NB4 (cell line): ENCODE results near the gene KIF1B.

ENCODE experiments used
- DNase-seq: peaks from one replicate; pipeline ENCODE4 v3.0.0; 2010; ENCODE audit warnings: low read depth
- H3K4me3 ChIP-seq: one replicate; pipeline ENCODE4 v1.5.1; 2011; ENCODE audit warnings: mild to moderate bottlenecking, low read depth, low read length, moderate library complexity
- CTCF ChIP-seq: IDR thresholded peaks from one replicate; pipeline ENCODE4 v1.5.1; 2012; ENCODE audit warnings: low read depth, low read length
- MAX ChIP-seq: IDR thresholded peaks from 2 replicates; pipeline ENCODE4 v1.6.1; 2011; ENCODE audit warnings: low read depth, low read length
- MYC ChIP-seq: IDR thresholded peaks from 2 replicates; pipeline ENCODE4 v1.6.1; 2011; ENCODE audit warnings: low read depth, low read length
- POLR2A ChIP-seq: IDR thresholded peaks from 2 replicates; pipeline ENCODE4 v1.6.1; 2011; ENCODE audit warnings: mild to moderate bottlenecking; ENCODE audit not compliant: insufficient read length; ENCODE audit errors: extremely low read depth

KIF1B gene

GRCh38 chr1:10171105-10171767 is 39.1 kb upstream of the KIF1B start:
- H3K4me3 ChIP-seq = no peak overlapping the region
- DNase-seq = no peak
- TF ChIP-seq POLR2A (no peak), MAX (no peak), CTCF (no peak), MYC (no peak)

- no peak overlapping the region for H3K4me3 ChIP-seq
- TF ChIP-seq MAX (no peak), POLR2A (no peak)
- no peak for DNase-seq
Observed at GRCh38 chr1:10171995-10172669, 38.2 kb upstream of the KIF1B start.

- H3K4me3 ChIP-seq = no peak overlapping the region
- TF ChIP-seq POLR2A (no peak), MAX (no peak), MYC (no peak), CTCF (no peak)
- DNase-seq = no peak
Observed at GRCh38 chr1:10173582-10173981, 36.8 kb upstream of the KIF1B start.

GRCh38 chr1:10177876-10178275 is 32.5 kb upstream of the KIF1B start:
- DNase-seq = no peak
- TF ChIP-seq POLR2A (no peak), MAX (no peak), CTCF (no peak), MYC (no peak)
- no peak overlapping the region for H3K4me3 ChIP-seq

- TF ChIP-seq POLR2A (no peak), MYC (no peak), CTCF (no peak), MAX (no peak)
- no peak for DNase-seq
- no peak overlapping the region for H3K4me3 ChIP-seq
Observed at GRCh38 chr1:10178597-10179405, 31.6 kb upstream of the KIF1B start.
